Measurements from ENCODE around the gene SLC17A7. TPM values are rescaled to one million over a fixed set of nuclear protein-coding genes. Genes with fewer than 3 reads are reported as not detected.

The SLC17A7 gene
- total RNA-seq, 1 donor from 2014 or later = 0.16 TPM

DNA sequence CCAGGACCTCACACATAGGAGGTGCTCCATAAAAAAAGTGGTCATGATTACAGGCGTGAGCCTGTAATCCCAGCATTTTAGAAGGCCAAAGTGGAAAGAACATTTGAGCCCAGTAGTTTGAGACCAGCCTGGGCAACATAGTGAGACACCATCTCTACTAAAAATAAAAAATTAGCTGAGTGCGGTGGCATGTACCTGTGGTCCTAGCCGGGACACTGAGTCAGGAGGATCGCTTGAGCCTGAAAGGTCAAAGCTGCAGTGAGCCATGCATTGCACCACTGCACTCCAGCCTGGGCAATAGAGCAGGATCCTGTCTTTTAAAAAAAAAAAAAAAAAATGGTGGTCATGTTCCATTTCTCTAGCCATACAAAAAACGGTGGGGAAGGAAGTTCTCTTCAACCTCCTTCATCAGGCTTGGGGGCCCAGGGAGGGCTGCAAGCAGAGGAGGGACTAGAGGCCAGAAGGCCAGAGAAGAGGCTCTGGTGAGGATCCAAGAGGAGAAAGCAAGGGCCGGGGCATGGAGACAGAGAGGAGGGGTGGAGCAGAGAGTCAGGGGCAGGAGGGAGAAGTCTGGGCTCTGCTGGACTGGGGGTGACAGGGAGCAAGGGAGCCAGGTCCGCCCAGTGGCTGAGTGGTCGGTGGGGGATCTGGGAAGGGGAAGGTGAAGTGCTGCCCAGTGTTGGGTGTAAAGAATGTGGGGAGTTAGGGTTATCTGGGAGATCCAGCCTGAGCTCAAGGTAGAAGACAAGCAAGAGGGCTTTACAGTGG, 44.4 kb downstream of the SLC17A7 start:
- Mint-ChIP-seq H3K36me3 (ENCODE audit: low read depth) (no peaks in the 10 kb centered on the region), H3K27ac (no peak overlapping the region)
- intact Hi-C loops (cut with micrococcal nuclease) = loop anchor here (1.0 kb wide), 1 partner anchor 22 kb away; no protein-coding TSS in a partner anchor

DNA sequence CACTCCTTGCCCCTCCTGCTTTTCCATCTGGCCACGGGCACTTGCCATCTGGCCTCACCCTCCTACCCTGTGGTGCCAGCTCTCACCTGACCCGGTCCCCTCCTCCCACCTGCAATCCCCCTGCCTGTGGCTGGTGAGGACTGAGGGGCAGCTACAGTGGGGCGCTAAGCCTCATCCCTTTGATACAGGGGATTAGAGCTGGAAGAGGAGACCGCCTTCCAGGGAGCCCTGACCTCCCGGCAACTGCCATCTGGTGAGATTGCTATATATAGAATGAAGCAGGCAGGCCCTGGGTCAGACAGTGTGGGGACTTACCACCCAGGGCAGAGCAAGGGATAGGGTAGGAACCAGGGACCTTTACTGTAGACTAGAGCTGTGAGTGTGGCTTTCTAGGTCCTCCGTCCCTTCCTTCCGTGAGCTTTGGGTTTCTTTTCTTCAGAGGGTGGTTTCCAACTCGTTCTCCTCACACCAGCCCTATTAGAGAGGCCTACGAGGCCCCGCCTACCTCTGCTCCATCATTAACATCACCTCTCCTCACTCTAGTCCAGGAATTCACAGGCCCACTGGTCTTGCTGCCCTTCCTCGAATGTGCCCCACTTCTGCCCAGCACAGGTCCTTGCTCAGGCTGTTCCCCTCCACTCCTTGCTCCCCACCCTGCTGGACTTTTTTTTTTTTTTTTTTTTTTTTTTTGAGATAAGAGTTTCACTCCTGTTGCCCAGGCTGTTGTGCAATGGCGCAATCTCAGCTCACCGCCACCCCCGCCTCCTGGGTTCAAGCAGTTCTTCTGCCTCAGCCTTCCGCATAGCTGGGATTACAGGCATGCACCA, 45.5 kb downstream of the SLC17A7 start:
- H3K4me1 Mint-ChIP-seq (ENCODE audit: low read depth) = peaks cover 21% of the 10 kb centered on the region
- no peak for DNase-seq (ENCODE audit: low spot score)
- no peak overlapping the region for H3K27ac Mint-ChIP-seq
- H3K9me3 Mint-ChIP-seq = no peaks in the 10 kb centered on the region
- intact Hi-C loops (cut with micrococcal nuclease) = no loop called here
- H3K36me3 Mint-ChIP-seq (ENCODE audit: low read depth) = no peaks in the 10 kb centered on the region
- no peak overlapping the region for H3K4me3 Mint-ChIP-seq (ENCODE audit: low read depth)
- peaks cover 9% of the 10 kb centered on the region for H3K27me3 Mint-ChIP-seq (ENCODE audit: low read depth)

More for the DNA sequence above, 44.4 kb downstream of the SLC17A7 start:
- no peak for DNase-seq (ENCODE audit: low spot score)
- Mint-ChIP-seq H3K27me3 (ENCODE audit: low read depth) (peaks cover 10% of the 10 kb centered on the region), H3K4me3 (ENCODE audit: low read depth) (no peak overlapping the region), H3K4me1 (ENCODE audit: low read depth) (peaks cover 18% of the 10 kb centered on the region), H3K9me3 (no peaks in the 10 kb centered on the region)

- H3K4me1 Mint-ChIP-seq (ENCODE audit: low read depth) = peaks cover 18% of the 10 kb centered on the region
- no peaks in the 10 kb centered on the region for H3K36me3 Mint-ChIP-seq (ENCODE audit: low read depth)
- H3K4me3 Mint-ChIP-seq (ENCODE audit: low read depth) = no peak overlapping the region
- DNase-seq (ENCODE audit: low spot score) = no peak
- intact Hi-C loops (cut with micrococcal nuclease) = no loop called here
- H3K27ac Mint-ChIP-seq = no peak overlapping the region
- no peaks in the 10 kb centered on the region for H3K9me3 Mint-ChIP-seq
- H3K27me3 Mint-ChIP-seq (ENCODE audit: low read depth) = peaks cover 11% of the 10 kb centered on the region
Measured at GRCh38 chr19:49393881-49394280, 47.4 kb downstream of the SLC17A7 start.

- peak; percentile 65 for DNase-seq (ENCODE audit: low spot score)
- peaks cover 7% of the 10 kb centered on the region for H3K4me1 Mint-ChIP-seq (ENCODE audit: low read depth)
- H3K27ac Mint-ChIP-seq = no peak overlapping the region
- no peaks in the 10 kb centered on the region for H3K36me3 Mint-ChIP-seq (ENCODE audit: low read depth)
- no peak overlapping the region for H3K4me3 Mint-ChIP-seq (ENCODE audit: low read depth)
- H3K27me3 Mint-ChIP-seq (ENCODE audit: low read depth) = peaks cover 5% of the 10 kb centered on the region
- no peaks in the 10 kb centered on the region for H3K9me3 Mint-ChIP-seq
- intact Hi-C loops (cut with micrococcal nuclease) = loop anchor here (1.0 kb wide), 2 partner anchors 52 to 79 kb away; no protein-coding TSS in a partner anchor
Measured at GRCh38 chr19:49391581-49392399, 49.5 kb downstream of the SLC17A7 start.

- Mint-ChIP-seq H3K4me1 (ENCODE audit: low read depth) (peaks cover 7% of the 10 kb centered on the region), H3K27me3 (ENCODE audit: low read depth) (peaks cover 5% of the 10 kb centered on the region), H3K27ac (no peak overlapping the region), H3K36me3 (ENCODE audit: low read depth) (no peaks in the 10 kb centered on the region), H3K9me3 (no peaks in the 10 kb centered on the region), H3K4me3 (ENCODE audit: low read depth) (no peak overlapping the region)
- DNase-seq (ENCODE audit: low spot score) = no peak
- intact Hi-C loops (cut with micrococcal nuclease) = no loop called here
Measured at GRCh38 chr19:49390929-49391359, 50.4 kb downstream of the SLC17A7 start.

DNA sequence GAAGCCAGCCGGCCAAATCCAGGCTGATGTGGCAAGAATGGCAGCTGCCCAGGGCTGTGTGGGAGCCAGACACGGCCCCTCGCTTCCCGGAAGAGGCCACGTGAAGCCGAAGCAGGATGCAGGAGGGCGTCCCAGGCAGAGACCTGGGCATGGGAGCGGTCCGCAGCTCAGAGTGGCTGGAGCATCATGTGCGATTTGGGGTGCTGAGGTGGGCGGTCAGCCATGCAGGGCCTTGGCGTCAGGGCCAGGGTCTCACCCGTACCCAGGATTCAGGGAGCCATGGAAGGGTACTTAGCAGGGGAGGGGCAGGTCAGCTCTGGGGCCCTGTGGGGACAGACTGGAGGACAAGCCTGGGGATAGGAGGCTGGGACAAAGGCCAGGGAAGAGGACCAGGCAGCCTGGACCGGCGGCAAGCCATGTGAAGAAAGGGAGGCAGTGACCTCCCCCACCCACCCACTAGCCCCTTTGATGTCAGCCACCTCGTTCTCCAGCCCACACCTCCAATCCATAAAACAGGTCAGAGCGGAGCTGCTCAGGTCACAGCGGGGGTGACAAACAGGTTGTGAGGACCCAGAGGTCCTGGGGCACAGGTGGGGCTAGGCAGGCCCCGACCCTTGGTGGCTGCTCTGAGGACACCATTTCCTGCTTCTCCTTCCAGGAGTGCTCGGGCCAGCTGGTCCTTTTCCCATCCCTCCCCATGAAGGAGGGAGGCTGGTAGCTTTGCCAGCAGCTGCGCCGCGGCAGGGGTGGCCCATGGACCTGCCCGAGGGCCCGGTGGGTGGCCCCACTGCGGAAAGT, 51.0 kb downstream of the SLC17A7 start:
- no peak overlapping the region for H3K4me3 Mint-ChIP-seq (ENCODE audit: low read depth)
- H3K36me3 Mint-ChIP-seq (ENCODE audit: low read depth) = no peaks in the 10 kb centered on the region
- no peak for DNase-seq (ENCODE audit: low spot score)
- no peak overlapping the region for H3K27ac Mint-ChIP-seq
- H3K9me3 Mint-ChIP-seq = no peaks in the 10 kb centered on the region
- peaks cover 5% of the 10 kb centered on the region for H3K27me3 Mint-ChIP-seq (ENCODE audit: low read depth)
- intact Hi-C loops (cut with micrococcal nuclease) = no loop called here
- peaks cover 7% of the 10 kb centered on the region for H3K4me1 Mint-ChIP-seq (ENCODE audit: low read depth)

- Mint-ChIP-seq H3K27me3 (ENCODE audit: low read depth) (peaks cover 5% of the 10 kb centered on the region), H3K9me3 (no peaks in the 10 kb centered on the region), H3K27ac (no peak overlapping the region), H3K4me3 (ENCODE audit: low read depth) (no peak overlapping the region), H3K4me1 (ENCODE audit: low read depth) (peaks cover 7% of the 10 kb centered on the region), H3K36me3 (ENCODE audit: low read depth) (no peaks in the 10 kb centered on the region)
- intact Hi-C loops (cut with micrococcal nuclease) = no loop called here
- no peak for DNase-seq (ENCODE audit: low spot score)
Measured at GRCh38 chr19:49389406-49389805, 51.9 kb downstream of the SLC17A7 start.

DNA sequence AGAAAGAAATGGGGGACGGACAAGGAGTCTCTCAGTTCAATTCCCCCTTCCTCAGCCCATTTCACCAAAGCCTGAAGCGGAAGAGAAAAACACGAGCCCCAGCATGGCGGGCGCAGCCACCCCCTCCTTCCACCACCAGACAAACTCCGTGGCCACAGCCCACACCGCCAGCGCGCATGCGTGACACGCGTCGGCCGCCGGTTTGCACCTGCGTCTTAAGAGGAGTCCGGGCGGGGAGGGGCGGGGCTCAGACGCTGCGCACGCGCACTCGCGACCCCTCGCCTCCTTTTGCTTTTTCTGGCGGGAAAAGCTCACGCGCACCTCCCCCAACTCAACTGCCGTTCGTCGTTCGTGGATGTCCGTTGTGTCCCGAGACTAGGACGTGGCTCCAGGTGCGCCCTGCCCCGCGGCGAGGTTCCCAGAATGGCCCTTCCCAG, 53.4 kb downstream of the SLC17A7 start, which contains the start of gene KASH5:
TSS of gene KASH5 (plus strand) at position 314 of the 437 bp plus-strand sequence. CDS start 2,635 bp downstream, outside the sequence.
- no peak within 1 kb of the TSS for H3K4me3 Mint-ChIP-seq (ENCODE audit: low read depth)
- H3K4me1 Mint-ChIP-seq (ENCODE audit: low read depth) = peaks cover 7% of the 10 kb centered on the region
- peak; percentile 66 for DNase-seq (ENCODE audit: low spot score)
- no peaks in the 10 kb centered on the region for H3K36me3 Mint-ChIP-seq (ENCODE audit: low read depth)
- intact Hi-C loops (cut with micrococcal nuclease) = no loop called here
- peaks cover 9% of the 10 kb centered on the region for H3K27me3 Mint-ChIP-seq (ENCODE audit: low read depth)
- no peak within 1 kb of the TSS for H3K27ac Mint-ChIP-seq
- peaks cover 3% of the 10 kb centered on the region for H3K9me3 Mint-ChIP-seq

DNA sequence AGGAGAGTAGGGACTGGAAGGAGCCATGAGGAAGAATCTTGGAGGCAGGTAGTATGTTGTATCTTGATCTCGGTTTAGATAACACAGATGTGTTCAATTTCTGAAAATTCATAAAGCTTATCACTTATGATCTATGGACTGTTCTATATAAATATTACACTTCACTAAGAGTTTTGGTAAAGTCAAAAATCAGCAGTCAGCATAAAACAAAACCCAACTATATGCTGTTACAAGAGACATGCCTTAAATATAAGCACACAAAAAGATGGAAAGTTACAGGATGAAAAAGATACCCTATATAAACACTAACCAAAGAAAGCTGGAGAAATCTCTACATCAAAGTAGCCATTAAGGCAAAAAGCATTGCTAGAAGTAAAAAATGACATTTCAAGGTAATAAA, 57.7 kb downstream of the SLC17A7 start:
- Mint-ChIP-seq H3K9me3 (peaks cover 12% of the 10 kb centered on the region), H3K36me3 (ENCODE audit: low read depth) (no peaks in the 10 kb centered on the region), H3K27ac (no peak overlapping the region), H3K27me3 (ENCODE audit: low read depth) (peaks cover 11% of the 10 kb centered on the region), H3K4me3 (ENCODE audit: low read depth) (no peak overlapping the region), H3K4me1 (ENCODE audit: low read depth) (peaks cover 2% of the 10 kb centered on the region)
- DNase-seq (ENCODE audit: low spot score) = no peak
- intact Hi-C loops (cut with micrococcal nuclease) = no loop called here

DNA sequence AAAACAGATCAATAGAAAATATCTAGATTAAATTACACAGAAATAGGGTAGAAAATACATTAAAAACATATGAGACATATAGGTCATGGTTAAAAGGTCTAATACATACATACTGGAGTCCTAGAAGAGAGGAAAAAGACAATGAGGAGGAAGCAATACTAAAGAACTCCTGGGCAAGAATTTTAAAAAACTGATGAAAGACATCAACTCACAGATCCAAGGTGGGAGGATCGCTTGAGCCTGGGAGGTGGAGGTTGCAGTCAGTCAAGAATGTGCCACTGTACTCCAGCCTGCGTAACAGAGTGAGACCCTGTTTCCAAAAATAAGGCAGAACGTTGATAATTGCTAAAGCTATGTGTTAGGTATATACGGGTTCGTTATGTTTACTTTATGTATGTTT, 58.7 kb downstream of the SLC17A7 start:
- Mint-ChIP-seq H3K4me3 (ENCODE audit: low read depth) (no peak overlapping the region), H3K9me3 (peaks cover 12% of the 10 kb centered on the region), H3K36me3 (ENCODE audit: low read depth) (no peaks in the 10 kb centered on the region), H3K27ac (no peak overlapping the region), H3K27me3 (ENCODE audit: low read depth) (peaks cover 11% of the 10 kb centered on the region), H3K4me1 (ENCODE audit: low read depth) (peaks cover 2% of the 10 kb centered on the region)
- intact Hi-C loops (cut with micrococcal nuclease) = no loop called here
- no peak for DNase-seq (ENCODE audit: low spot score)

- H3K4me3 Mint-ChIP-seq (ENCODE audit: low read depth) = no peak overlapping the region
- no peaks in the 10 kb centered on the region for H3K36me3 Mint-ChIP-seq (ENCODE audit: low read depth)
- peaks cover 15% of the 10 kb centered on the region for H3K27me3 Mint-ChIP-seq (ENCODE audit: low read depth)
- no peaks in the 10 kb centered on the region for H3K4me1 Mint-ChIP-seq (ENCODE audit: low read depth)
- H3K27ac Mint-ChIP-seq = no peak overlapping the region
- DNase-seq (ENCODE audit: low spot score) = no peak
- intact Hi-C loops (cut with micrococcal nuclease) = no loop called here
- H3K9me3 Mint-ChIP-seq = peaks cover 12% of the 10 kb centered on the region
Measured at GRCh38 chr19:49380391-49380790, 60.9 kb downstream of the SLC17A7 start.
